SH-SY5Y (cell line): Measurements from ENCODE around the gene MTTP.

Experiments used
- GATA2 ChIP-seq: IDR thresholded peaks from 2 replicates; pipeline ENCODE4 v1.6.1; 2011; ENCODE audit warnings: mild to moderate bottlenecking, low read depth, low read length
- GATA3 ChIP-seq: IDR thresholded peaks from 2 replicates; pipeline ENCODE4 v1.6.1; 2011; ENCODE audit warnings: low read depth, mild to moderate bottlenecking, low read length, moderate library complexity

The MTTP gene

DNA sequence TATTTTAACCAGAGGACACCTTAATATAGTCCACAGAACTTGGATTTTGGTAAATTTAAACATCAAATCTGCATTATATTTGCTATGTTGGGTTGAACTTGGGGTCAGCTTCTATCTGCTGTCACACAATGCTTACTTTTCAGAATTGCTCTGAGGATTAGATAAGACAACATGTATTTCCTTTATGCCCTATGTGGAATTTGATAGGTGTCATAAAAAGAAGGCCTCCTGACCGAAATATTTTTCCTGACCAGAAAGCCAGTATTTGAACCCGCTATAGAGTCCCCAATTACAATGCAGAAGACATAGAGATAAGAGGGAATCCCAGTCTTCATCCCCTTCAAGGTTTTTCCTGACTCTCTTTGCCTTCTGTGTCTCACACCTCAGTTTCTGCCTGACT lies 4.1 kb downstream of the MTTP start:
- no peak for TF ChIP-seq GATA2
- no peak for TF ChIP-seq GATA3

DNA sequence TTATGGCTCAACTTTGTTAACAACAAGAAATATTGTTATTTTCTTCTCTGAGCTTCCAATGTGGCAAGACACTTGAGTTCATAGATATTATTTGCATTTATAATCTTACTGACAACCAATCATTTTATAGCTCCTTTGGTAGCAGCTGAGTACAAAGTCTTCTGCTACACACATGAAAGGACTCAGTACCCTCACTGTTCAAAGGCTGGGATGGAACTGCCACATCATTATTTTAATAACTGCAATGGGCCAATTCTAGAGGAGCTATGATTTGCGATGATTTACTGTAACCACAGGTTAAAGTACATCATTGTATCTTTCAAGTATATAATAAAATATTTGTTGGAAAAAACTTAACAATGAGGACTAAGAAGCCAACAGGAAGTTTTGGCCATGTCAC lies 10.9 kb downstream of the MTTP start:
- TF ChIP-seq GATA2 (no peak), GATA3 (no peak)

DNA sequence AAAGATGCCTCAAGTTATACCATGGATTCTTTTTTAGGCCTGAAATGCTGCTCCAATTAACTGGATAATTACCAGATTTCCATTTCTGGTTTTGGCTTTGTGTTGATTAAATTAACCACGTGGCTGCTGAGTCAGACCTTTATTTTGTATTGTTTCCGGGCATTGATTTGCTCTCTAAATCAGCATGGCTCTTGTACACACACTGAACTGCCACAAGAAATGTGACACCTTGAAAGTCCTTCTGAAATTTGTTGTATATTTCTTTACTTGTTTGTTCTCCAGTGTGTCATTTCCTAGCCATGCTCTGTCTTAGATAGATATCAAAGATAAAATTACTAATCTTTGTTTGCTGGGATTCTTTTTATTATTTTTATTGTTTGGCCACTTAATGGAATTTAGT lies 11.7 kb downstream of the MTTP start:
- TF ChIP-seq GATA3 (no peak), GATA2 (no peak)

DNA sequence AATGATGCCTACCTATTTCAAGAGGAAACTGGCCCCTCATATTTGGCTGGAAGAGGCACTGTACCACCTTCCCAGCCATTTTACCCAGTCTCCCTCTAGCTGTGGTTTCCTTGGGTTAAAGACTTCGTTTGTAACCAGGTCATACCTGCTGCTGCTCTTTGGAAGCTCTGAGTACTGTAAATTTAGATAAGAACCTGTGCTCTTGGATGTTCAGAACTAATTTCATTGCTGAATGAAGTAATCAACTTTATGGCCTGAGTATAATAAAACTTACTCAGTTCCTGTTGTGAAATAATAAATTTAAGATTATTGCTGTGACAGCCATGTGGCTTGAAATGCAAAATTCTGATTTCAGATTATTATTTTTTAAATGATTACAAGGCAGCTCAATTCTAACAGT lies 12.2 kb downstream of the MTTP start:
- TF ChIP-seq GATA2 (no peak), GATA3 (no peak)

DNA sequence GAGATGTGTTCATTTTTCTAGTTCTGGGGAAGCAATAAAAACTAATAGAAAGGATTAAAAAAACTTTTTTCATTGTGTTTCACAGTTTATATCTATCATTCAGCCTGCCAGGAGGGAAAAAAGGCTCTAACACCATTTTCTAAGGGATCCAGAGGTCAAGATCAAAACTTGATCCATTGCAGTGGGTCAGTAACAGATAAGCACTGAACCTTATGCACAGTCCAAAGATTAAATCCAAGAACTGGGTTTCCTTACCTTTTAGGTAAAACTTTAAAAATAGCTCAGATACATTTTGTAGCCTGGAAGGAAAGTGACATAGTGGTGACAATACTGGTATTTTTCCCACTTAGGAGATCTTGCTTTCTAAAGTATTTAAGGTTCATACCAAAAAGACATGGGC lies 12.7 kb downstream of the MTTP start:
- no peak for TF ChIP-seq GATA2
- no peak for TF ChIP-seq GATA3

DNA sequence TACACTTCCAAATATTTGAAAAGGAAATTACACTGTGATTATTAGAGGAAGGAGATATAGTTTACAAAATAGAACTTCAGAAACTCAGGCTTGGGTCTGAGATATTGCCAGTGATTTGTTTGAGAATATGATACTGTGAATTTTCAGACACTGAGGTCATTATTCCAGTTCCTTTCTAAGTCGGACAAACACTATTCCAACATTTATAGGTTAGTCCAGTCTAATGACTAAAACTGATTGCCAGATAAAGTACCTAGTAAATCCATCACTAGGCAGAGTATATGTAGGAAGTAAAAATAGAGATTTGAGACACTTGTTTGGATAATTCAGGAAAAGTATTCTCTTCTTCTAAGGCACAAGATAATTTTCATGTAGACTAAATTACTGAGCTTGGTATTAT lies 13.2 kb downstream of the MTTP start:
- TF ChIP-seq GATA3 (no peak), GATA2 (no peak)

DNA sequence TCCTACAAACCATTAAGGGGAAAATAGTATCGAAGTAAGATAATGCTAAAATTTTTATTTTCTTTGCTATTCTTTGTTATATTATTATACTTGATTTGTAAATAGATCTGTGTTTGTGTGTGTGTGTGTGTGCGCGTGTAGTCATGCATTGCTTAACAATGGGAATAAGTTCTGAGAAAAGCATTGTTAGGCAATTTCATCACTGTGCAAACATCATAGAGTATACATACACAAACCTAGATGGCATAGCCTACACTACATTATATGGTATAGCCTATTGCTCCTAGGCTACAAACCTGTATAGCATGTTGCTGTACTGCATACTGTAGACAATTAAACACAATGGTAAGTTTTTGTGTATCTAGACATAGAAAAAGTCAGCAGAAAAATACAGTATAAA lies 17.1 kb downstream of the MTTP start:
- TF ChIP-seq GATA3: no peak
- TF ChIP-seq GATA2: no peak

DNA sequence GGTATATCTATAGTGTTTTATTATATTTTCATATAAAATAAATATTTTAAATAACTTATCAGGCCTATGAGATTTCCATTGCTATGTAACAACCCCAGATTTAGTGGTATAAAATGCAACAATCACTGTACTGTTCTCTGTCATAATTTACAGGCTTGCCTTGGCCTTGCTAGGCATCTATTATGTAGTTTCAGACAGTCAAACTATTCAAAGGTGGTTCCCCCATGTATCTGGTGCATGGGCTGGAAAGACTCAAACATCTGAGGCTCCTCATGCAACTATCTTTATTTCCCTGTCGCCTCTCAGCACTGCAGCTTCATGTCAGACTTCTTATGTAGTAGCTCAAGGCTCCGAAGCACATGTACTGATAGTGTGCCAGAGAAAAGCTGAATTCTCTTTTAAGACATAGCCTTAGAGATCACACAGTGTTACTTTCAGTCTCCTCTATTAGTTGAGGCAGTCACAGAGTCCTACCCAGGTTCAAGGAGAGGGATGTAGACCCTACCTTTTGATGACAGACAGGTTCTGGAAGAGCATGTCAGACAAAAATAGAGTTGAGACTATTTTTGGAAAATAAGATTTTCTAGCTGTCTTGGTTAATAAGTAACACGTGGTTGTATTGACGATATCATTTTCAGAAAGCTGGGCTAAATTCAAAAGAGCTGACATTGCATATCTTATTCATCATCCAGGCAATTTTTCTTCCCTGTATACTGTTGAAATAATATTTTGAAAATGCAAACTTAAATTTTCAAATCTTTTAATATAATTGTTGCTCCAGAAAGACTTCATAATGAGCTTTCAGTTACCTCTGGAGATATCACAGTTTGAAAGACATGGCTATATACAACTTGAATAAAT lies 19.4 kb downstream of the MTTP start:
- no peak for TF ChIP-seq GATA3
- no peak for TF ChIP-seq GATA2

DNA sequence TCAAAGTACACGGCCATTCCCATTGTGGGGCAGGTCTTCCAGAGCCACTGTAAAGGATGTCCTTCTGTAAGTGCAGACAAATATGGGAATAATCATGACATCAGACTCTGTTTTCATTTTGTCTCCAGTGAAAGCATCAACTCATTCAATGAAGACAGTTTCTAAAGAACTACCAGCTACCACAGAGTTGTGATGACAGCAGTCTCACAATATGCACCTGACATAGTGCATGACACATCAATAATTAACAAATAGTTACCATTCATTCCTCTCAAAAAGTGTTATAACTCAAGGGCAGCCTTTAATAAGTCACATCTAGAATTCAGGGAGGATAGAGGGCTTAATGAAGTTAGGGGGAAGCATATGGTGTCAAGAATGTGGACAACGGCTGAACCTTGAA lies 20.2 kb downstream of the MTTP start:
- TF ChIP-seq GATA2 (no peak), GATA3 (no peak)

DNA sequence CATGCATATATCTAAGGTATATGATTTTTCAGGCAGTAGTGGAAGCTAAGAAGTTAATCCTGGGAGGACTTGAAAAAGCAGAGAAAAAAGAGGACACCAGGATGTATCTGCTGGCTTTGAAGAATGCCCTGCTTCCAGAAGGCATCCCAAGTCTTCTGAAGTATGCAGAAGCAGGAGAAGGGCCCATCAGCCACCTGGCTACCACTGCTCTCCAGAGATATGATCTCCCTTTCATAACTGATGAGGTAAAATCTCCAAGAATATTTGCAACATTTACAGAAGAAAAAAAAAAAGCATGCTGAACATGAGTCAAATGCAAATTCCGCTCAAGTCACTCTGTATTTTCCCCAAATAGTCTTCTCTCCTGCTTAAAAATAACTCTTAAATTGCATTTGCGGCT lies 32.1 kb downstream of the MTTP start:
- TF ChIP-seq GATA2 (no peak), GATA3 (no peak)

DNA sequence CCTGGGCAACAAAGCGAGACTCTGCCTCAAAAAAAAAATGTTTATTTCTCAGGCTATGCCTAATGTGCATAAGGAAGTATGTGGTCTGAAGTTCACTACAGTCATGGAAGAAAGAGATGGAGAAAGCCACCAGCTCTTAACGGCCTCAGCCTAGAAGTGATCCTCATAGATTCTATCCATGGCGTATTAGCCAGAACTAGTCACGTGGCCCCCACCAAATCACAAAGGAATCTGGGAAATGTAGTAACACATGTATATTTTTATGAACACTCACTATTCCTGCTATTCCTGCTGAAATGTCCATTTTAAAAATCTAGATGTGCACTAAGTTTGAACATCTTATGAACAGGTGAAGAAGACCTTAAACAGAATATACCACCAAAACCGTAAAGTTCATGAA lies 33.8 kb downstream of the MTTP start:
- TF ChIP-seq GATA3 (no peak), GATA2 (no peak)

DNA sequence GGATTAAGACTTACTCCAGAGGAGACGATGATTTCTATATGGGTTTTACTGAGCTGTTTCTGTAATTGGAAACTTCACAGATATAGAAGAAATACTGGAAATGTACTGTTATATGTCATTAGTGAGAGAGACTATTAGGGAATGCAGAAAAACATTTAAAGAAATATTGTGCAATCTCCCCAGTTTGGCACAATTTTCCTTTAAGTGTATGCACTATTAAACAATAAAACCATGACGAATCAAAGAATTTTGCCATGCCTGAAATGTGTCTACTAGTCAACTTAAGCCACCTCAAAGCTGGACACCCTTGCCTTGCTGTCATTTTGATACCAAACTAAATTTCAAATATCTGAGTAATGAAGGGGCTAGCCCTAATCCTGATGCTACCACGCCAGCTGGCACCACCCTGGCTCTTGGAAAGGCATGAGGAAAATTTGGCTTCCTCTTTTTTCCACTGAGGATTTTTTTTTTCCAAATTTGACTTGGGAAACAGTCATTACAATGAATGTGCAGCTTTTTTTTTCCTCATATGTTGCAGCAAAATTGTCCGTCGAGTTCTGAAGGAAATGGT lies 36.1 kb downstream of the MTTP start:
- TF ChIP-seq GATA3 (no peak), GATA2 (no peak)

DNA sequence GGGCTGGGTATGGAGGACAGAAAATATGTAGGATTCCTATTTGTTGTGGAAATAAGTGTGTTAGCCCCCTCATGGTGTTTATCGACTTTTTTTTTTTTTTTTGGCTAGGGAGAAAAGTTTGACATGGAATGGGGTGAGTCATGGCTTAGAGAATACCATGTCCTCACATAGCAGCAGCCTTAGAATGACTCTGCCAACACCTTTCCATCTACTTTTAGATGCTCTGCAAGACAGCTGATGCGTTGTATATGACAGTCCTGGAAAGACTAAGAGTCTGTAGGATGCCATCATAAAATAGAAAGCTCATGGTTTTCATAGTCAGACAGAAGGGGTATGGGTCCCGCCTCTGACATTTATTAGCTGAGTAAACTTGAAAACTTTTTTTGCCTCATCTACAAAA lies 37.7 kb downstream of the MTTP start:
- no peak for TF ChIP-seq GATA3
- TF ChIP-seq GATA2: no peak

DNA sequence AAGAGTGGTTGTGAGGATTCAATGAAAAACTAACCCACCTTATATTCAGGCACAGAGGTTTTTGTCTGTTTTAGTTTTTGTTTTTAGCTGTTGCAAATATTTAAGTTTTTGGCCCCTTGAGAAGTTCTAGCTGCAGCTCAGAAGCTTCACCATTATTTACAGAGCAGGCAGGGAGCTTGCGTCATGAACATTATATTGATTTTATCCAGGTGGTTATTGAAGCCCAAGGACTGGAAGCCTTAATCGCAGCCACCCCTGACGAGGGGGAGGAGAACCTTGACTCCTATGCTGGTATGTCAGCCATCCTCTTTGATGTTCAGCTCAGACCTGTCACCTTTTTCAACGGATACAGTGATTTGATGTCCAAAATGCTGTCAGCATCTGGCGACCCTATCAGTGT lies 38.1 kb downstream of the MTTP start:
- TF ChIP-seq GATA3 (no peak), GATA2 (no peak)

DNA sequence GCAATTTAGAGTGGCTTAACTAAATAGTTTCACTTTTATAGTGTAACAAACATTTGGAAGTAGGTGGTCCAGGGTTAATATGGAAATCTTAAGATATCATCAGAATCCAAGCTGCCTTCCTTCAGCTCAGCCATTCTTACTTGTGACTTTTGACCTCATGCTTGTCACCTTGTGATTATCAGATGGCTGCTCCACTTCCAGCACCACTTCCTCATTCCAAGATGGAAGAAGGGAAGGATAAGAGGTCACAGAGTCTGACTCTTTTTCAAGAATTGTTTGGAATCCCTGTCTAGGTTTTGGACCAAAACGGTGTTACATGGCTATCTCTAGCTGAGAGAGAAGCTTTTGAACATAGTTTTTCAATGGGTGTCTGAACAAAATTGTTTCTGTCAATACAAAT lies 39.9 kb downstream of the MTTP start:
- no peak for TF ChIP-seq GATA2
- no peak for TF ChIP-seq GATA3
